Astrocyte (in vitro differentiated cells and primary cell): ENCODE data around the gene RNFT2. TPM values are rescaled to one million over a fixed set of nuclear protein-coding genes. Genes with fewer than 3 reads are reported as not detected.
A peak's percentile ranks its signal among the peaks of the same experiment; 100 is the strongest.

Experiments used
- DNase-seq: peaks from one replicate; pipeline ENCODE4 v3.0.0-alpha.2; 2010; ENCODE audit warnings: low read depth
- FAIRE-seq: peaks from 2 replicates; lab custom pipeline; 2011; peaks lifted over from hg19 to GRCh38; lab: Jason Lieb, UNC
- H2AFZ ChIP-seq: 2 replicates; pipeline ENCODE4 v1.6.0; 2012; ENCODE audit warnings: low read depth, low read length, inconsistent platforms
- H3K27ac ChIP-seq: 2 replicates; pipeline ENCODE4 v1.5.1; 2011; ENCODE audit warnings: low read depth, low read length, inconsistent platforms
- H3K27me3 ChIP-seq: 2 replicates; pipeline ENCODE4 v1.6.0; 2011; ENCODE audit warnings: low read length, inconsistent platforms; ENCODE audit not compliant: insufficient read depth
- H3K36me3 ChIP-seq: 2 replicates; pipeline ENCODE4 v1.5.1; 2011; ENCODE audit warnings: low read length, inconsistent platforms; ENCODE audit not compliant: insufficient read depth
- H3K4me1 ChIP-seq: 2 replicates; pipeline ENCODE4 v1.5.1; 2011; ENCODE audit warnings: low read length, inconsistent platforms; ENCODE audit not compliant: insufficient read depth
- H3K4me2 ChIP-seq: 2 replicates; pipeline ENCODE4 v1.6.0; 2012; ENCODE audit warnings: low read length, inconsistent platforms
- H3K4me3 ChIP-seq: 2 replicates; pipeline ENCODE4 v1.5.1; 2011; ENCODE audit warnings: low read depth, mild to moderate bottlenecking, low read length, inconsistent platforms; ENCODE audit not compliant: insufficient read depth
- H3K79me2 ChIP-seq: 2 replicates; pipeline ENCODE4 v1.6.0; 2012; ENCODE audit warnings: mild to moderate bottlenecking, low read length, inconsistent platforms; ENCODE audit not compliant: insufficient read depth
- H3K9ac ChIP-seq: 2 replicates; pipeline ENCODE4 v1.6.0; 2012; ENCODE audit warnings: mild to moderate bottlenecking, low read length, inconsistent platforms
- H3K9me3 ChIP-seq: 2 replicates; pipeline ENCODE4 v1.5.1; 2012; ENCODE audit warnings: low read depth, mild to moderate bottlenecking, low read length, inconsistent platforms; ENCODE audit not compliant: insufficient read depth
- H4K20me1 ChIP-seq: 2 replicates; pipeline ENCODE4 v1.6.0; 2012; ENCODE audit warnings: low read length, inconsistent platforms; ENCODE audit not compliant: insufficient read depth
- H3K27ac Mint-ChIP-seq: one replicate; pipeline ENCODE4 v1.8.0; 2021; ENCODE audit warnings: mild to moderate bottlenecking, mixed read lengths; ENCODE audit not compliant: unreplicated experiment
- H3K27me3 Mint-ChIP-seq: one replicate; pipeline ENCODE4 v1.8.0; 2021; ENCODE audit warnings: low read depth, mixed read lengths; ENCODE audit not compliant: unreplicated experiment
- H3K36me3 Mint-ChIP-seq: one replicate; pipeline ENCODE4 v1.8.0; 2021; ENCODE audit warnings: low read depth, mixed read lengths; ENCODE audit not compliant: unreplicated experiment
- H3K4me1 Mint-ChIP-seq: one replicate; pipeline ENCODE4 v1.8.0; 2021; ENCODE audit warnings: low read depth, mixed read lengths; ENCODE audit not compliant: unreplicated experiment
- H3K4me3 Mint-ChIP-seq: one replicate; pipeline ENCODE4 v1.8.0; 2021; ENCODE audit warnings: mild to moderate bottlenecking, moderate library complexity, mixed read lengths; ENCODE audit not compliant: unreplicated experiment
- H3K9me3 Mint-ChIP-seq: one replicate; pipeline ENCODE4 v1.8.0; 2021; ENCODE audit warnings: mild to moderate bottlenecking, mixed read lengths; ENCODE audit not compliant: unreplicated experiment
- EZH2 ChIP-seq: IDR thresholded peaks from 2 replicates; pipeline ENCODE4 v1.6.1; 2012; ENCODE audit warnings: mild to moderate bottlenecking, low read length, inconsistent platforms; ENCODE audit not compliant: insufficient read depth
- total RNA-seq: library from RNA; stranded (reverse); gene quantifications from 2 replicates; pipeline ENCODE4 v1.2.1, GENCODE V29; 2021
- TF ChIP-seq, protein P1 (sequence below): IDR thresholded peaks from 2 replicates; pipeline ENCODE4 v1.5.1; 2011; ENCODE audit warnings: low read depth, mild to moderate bottlenecking, inconsistent platforms, low read length, moderate library complexity; ENCODE audit not compliant: insufficient read depth

RNFT2 gene
- total RNA-seq, 1 donor from 2014 or later, result 8.9 TPM

DNA sequence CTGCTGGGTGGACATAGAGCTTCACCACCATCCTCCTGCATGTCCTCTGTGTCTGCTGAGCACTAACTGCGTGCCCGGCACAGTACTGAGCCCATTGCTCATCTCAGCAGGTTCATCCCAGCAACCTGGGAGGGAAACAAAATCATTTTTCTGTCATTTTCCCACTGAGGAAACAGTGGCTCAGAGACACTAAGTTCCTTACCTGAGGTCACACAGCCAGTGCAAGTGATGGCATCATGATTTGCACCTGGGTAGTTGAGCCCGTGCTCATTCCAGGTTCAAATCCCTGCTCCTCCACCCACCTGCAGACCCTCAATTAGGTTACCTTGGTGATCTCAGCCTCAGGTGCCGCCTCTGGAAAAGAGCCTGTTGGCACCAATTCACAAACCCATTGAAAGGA is 23.4 kb downstream of the RNFT2 start:
- peaks cover 14% of the 10 kb centered on the region for H3K36me3 Mint-ChIP-seq
- Histone ChIP-seq H3K4me3 (no peak overlapping the region), H3K9me3 (no peaks in the 10 kb centered on the region), H3K4me2 (no peak overlapping the region), H3K36me3 (no peaks in the 10 kb centered on the region), H3K79me2 (no peaks in the 10 kb centered on the region), H3K9ac (no peak overlapping the region), H3K27me3 (no peaks in the 10 kb centered on the region), H3K27ac (no peak overlapping the region), H4K20me1 (no peaks in the 10 kb centered on the region), H3K4me1 (no peaks in the 10 kb centered on the region), H2AFZ (no peak overlapping the region)
- H3K4me3 Mint-ChIP-seq, result no peak overlapping the region
- DNase-seq, result no peak
- H3K9me3 Mint-ChIP-seq, result no peaks in the 10 kb centered on the region
- FAIRE-seq, result no peak
- TF ChIP-seq, protein P1, sequence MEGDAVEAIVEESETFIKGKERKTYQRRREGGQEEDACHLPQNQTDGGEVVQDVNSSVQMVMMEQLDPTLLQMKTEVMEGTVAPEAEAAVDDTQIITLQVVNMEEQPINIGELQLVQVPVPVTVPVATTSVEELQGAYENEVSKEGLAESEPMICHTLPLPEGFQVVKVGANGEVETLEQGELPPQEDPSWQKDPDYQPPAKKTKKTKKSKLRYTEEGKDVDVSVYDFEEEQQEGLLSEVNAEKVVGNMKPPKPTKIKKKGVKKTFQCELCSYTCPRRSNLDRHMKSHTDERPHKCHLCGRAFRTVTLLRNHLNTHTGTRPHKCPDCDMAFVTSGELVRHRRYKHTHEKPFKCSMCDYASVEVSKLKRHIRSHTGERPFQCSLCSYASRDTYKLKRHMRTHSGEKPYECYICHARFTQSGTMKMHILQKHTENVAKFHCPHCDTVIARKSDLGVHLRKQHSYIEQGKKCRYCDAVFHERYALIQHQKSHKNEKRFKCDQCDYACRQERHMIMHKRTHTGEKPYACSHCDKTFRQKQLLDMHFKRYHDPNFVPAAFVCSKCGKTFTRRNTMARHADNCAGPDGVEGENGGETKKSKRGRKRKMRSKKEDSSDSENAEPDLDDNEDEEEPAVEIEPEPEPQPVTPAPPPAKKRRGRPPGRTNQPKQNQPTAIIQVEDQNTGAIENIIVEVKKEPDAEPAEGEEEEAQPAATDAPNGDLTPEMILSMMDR, result no peak
- TF ChIP-seq EZH2, result no peak
- H3K27ac Mint-ChIP-seq, result no peak overlapping the region
- no peaks in the 10 kb centered on the region for H3K27me3 Mint-ChIP-seq
- H3K4me1 Mint-ChIP-seq, result peaks cover 5% of the 10 kb centered on the region

DNA sequence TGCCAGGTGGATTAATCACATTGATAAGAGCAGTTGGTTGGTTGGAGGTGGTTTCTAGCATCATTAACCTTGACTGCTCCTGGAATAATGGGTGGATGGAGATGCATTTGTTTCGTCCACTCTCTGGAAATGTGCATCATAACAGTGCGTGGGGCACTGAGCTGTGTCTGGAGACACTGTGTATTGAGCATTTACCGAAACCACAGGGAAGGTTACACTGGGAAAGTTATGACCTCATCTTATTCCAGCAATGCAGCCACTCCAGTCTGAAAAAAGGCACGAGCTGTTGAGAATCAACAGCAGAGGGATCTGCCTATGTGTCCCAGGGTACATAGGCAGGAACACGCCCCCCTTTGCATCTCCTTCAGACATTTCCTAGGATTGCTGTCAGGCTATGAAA is 27.2 kb downstream of the RNFT2 start:
- H3K27me3 Mint-ChIP-seq, result no peaks in the 10 kb centered on the region
- no peak overlapping the region for H2AFZ ChIP-seq
- no peaks in the 10 kb centered on the region for H3K9me3 ChIP-seq
- H3K4me1 ChIP-seq, result no peaks in the 10 kb centered on the region
- H3K9ac ChIP-seq, result no peak overlapping the region
- H3K27ac Mint-ChIP-seq, result peak overlapping the region; percentile 21
- no peak overlapping the region for H3K4me3 Mint-ChIP-seq
- FAIRE-seq (no peak), DNase-seq (peak; percentile 23)
- H3K27me3 ChIP-seq, result no peaks in the 10 kb centered on the region
- no peak overlapping the region for H3K4me3 ChIP-seq
- TF ChIP-seq, protein P1, result no peak
- no peak for TF ChIP-seq EZH2
- no peaks in the 10 kb centered on the region for H3K36me3 ChIP-seq
- peaks cover 3% of the 10 kb centered on the region for H3K36me3 Mint-ChIP-seq
- H3K79me2 ChIP-seq, result no peaks in the 10 kb centered on the region
- no peaks in the 10 kb centered on the region for H3K9me3 Mint-ChIP-seq
- no peak overlapping the region for H3K4me2 ChIP-seq
- H3K27ac ChIP-seq, result no peak overlapping the region
- no peaks in the 10 kb centered on the region for H4K20me1 ChIP-seq
- peaks cover 5% of the 10 kb centered on the region for H3K4me1 Mint-ChIP-seq

- Mint-ChIP-seq H3K9me3 (no peaks in the 10 kb centered on the region), H3K36me3 (peaks cover 3% of the 10 kb centered on the region), H3K27me3 (no peaks in the 10 kb centered on the region), H3K4me1 (peaks cover 5% of the 10 kb centered on the region), H3K4me3 (no peak overlapping the region), H3K27ac (no peak overlapping the region)
- Histone ChIP-seq H4K20me1 (no peaks in the 10 kb centered on the region), H3K4me2 (no peak overlapping the region), H3K9me3 (no peaks in the 10 kb centered on the region), H3K36me3 (no peaks in the 10 kb centered on the region), H3K9ac (no peak overlapping the region), H2AFZ (no peak overlapping the region), H3K4me3 (no peak overlapping the region), H3K27me3 (no peaks in the 10 kb centered on the region), H3K27ac (no peak overlapping the region), H3K79me2 (no peaks in the 10 kb centered on the region), H3K4me1 (no peaks in the 10 kb centered on the region)
- no peak for TF ChIP-seq EZH2
- TF ChIP-seq, protein P1, result no peak
- DNase-seq (no peak), FAIRE-seq (no peak)
These were observed 28.2 kb downstream of the RNFT2 start for GRCh38 chr12:116766285-116766684.
